Measurements from ENCODE around the gene SEMA5B.

DNA sequence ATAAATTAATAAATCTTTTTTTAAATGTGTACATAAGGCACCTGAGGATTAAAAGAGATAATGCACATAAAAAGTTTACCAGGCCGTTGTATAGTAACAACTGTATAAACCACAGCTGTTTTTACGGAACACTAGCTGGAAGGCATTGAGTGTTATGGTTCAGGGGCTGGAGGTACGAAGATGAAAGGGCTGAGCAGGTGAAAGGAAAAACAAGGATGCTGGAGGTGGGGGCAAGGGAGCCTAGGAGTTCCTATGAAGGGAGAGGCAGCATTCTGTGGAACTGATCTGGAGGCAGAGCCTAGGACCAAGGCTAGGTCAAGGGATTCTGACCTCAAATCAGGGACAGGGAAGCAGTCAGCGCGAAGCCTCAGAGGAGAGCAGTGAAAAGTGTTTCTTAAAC, 8.0 kb downstream of the SEMA5B start:
- TF ChIP-seq, protein P1, sequence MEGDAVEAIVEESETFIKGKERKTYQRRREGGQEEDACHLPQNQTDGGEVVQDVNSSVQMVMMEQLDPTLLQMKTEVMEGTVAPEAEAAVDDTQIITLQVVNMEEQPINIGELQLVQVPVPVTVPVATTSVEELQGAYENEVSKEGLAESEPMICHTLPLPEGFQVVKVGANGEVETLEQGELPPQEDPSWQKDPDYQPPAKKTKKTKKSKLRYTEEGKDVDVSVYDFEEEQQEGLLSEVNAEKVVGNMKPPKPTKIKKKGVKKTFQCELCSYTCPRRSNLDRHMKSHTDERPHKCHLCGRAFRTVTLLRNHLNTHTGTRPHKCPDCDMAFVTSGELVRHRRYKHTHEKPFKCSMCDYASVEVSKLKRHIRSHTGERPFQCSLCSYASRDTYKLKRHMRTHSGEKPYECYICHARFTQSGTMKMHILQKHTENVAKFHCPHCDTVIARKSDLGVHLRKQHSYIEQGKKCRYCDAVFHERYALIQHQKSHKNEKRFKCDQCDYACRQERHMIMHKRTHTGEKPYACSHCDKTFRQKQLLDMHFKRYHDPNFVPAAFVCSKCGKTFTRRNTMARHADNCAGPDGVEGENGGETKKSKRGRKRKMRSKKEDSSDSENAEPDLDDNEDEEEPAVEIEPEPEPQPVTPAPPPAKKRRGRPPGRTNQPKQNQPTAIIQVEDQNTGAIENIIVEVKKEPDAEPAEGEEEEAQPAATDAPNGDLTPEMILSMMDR (IDR thresholded peaks at IDR 0.05; ENCODE audit: insufficient read depth, low read length, poor library complexity, severe bottlenecking), result no peak
- no peak for TF ChIP-seq EZH2phosphoT487 (conservative IDR thresholded peaks at IDR 0.05; ENCODE audit: low read length)
